Stimulated activated CD4-positive, alpha-beta T cell treated with anti-CD3 and anti-CD28 coated beads, Interleukin-1b, Interleukin-23, amount 100 ng/mL, for 1 hour (primary cell): ENCODE data around the gene PLPP4.

Experiments used
- DNase-seq, 2 donors: peaks; one replicate each; pipeline ENCODE4 v3.0.0-alpha.2; 2020; ENCODE audit warnings: low read depth in 2 of 2

Gene PLPP4

DNA sequence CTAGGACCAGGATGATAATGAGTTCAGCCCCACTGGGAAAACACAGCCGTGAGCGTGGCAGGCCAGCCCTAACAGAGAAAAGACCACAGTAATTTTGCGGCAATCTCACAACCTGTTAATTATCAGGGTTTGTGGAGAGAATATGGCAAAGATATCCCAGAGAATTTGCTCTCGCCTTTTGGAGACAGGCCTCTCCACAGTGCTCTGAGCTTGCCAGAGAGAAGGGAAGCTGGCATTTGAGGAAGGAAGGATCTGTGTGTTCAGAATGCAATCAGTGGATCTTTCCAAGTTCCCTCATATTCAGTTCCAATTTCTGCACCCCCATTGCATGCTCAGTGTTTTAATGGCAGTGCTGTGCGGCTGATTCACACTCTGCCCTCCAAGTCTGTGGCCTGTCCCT is 60.2 kb downstream of the PLPP4 start:
- no peak for DNase-seq

DNA sequence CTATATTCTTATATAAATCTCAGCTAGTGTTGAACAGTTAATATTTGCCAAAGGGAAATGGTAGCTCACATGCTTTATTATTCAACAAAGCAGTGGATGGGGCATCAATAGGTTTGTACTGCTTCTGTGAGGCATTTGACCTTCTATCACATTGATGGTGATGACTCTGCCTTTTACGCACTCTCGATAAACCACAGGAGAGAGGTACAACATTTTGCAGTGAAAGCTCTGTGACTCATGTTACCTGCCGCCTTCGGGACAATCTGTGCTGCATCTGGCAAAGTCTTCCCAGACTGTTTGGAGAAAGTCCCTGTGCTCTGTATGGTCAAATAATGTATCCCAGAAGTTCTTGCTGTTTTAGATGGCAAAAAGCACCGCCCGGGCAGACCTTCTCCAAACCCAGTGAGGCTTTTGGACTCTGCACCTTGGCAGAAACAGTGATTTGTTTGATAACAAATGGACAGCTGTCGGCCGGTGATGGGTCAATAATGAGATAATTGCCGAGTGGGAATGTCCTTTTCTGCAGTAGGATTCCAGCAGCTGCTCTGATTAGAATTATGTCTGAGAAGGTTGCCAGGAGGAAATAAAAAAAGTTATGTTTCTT is 61.0 kb downstream of the PLPP4 start:
- DNase-seq = no peak

DNA sequence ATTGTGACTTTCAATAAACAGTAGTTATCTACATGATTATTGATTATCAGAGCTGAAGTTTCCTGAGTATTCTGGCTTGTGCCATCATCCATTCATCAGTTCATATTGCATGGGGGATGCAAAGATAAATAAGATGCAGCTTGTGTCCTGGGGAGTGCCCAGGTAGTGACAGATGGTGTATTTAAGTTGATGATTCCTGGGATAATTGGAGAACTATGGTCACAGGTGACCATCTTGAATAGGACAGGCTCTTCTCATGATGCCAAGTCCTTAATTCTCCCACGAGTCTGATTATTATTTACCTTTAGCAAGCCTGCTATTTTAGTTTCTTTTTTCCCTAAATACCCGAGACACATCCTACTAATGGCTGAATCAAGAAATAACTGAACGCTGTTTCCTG is 64.9 kb downstream of the PLPP4 start:
- DNase-seq = no peak

DNA sequence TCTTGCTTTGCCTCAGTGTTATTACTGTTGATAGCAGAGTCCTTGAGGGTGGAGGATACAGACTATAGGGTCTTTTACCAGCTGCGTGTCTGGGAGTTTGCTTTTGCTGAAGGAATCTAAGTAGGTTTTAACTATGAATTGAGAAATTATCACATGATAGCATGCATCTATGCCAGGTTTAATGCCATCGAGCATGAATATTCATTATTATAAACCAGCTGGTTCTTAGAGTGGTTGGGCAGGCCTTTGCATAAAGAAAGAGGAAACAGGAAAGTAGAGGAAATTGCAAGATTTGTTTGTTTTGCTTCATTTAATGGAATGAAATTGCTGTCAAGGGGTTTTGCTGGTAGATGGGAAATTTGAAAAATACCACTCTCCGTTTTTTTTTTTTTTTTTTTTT is 70.7 kb downstream of the PLPP4 start:
- no peak for DNase-seq

DNA sequence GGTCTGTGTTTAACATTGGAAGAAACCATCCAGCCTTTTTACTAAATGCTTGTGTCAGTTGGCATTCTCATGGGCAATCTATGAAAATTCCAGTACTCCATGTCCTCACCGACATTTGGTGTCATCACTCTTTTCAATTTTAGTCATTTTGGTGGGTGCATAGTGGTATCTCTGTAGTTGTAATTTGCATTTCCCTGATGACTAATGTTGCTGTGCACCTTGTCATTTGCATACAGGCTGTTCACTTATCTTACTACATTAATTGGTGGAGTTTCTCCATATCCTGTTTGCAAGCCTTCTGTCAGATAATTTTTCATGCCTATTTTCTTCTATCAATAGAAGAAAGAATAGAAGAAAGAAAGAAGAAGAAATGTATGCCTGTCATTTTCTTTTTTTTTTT is 73.7 kb downstream of the PLPP4 start:
- no peak for DNase-seq

DNA sequence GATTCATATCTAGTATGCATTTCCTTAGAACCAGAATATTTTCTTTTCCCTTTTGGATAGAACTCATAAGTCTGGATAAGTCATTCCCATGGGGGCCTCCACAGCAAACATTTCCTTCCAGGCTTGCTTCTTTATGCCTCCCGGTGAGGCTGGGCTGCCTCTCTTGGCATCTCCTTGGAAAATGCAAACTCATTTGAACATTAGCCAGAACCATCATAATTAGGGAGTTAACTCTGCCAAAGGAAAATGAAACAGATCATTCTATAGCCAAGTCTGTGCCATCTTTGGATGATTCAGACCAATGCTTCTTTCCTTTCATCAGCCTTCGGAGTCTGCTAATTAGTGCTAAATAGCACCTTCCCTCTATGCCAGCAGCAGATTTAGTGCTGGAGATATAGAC is 81.1 kb downstream of the PLPP4 start:
- DNase-seq = no peak

DNA sequence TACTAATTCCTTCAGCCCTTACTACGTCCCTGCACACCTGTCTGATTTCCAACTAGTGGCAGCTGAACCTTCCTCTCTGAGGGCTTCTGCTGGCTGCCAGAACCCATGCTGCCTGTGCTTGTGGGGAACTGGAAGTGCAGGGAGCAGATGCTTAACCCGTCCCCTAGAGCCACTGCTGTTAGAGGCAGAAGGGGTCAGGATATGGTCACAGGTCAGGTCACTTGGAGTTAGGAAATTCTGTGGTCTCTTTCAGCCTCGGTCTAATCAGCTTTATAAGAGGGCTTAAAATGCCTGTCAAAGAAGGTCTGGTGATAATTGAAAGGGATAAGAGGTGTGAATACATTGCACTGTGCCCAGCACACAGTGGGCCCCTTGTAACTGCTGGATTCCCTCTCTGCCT is 82.0 kb downstream of the PLPP4 start:
- DNase-seq = no peak

DNA sequence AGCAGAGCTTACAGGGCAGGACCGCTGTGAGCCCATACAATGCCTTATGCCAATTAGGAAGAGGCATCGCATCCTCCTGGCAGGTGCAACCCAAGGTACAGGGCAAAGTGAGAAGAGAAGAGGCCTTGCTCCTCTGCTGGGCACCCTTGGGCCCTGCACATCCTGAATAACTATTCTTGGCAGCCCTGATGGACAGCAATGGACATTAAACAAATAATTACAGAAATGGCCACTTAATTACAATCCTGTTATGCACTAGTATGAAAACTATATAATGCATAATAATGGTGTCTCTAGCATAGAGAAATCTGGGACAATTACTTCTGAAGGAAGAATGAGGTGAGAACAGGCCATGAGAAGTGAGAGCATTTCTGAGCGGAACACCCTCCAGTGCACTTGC is 83.5 kb downstream of the PLPP4 start:
- DNase-seq = no peak

DNA sequence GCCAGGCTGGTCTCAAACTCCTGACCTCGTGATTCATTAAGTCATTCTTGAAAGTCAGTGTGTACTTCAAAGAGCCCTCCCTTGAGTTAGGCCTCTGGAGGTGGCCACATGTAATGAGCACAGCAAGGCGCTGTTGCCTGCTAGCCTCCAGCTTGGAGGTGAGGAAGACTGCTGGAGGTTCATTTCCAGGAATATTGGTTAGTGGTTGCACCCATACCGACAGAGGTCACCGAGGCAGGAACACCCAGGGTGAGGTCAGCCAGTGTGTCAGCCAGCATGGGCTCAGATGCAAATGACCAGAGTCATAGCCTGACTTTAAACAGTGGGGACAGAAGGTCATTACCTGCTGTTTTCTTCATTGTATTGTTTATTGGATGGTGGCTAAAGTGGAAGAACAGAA is 85.0 kb downstream of the PLPP4 start:
- no peak for DNase-seq

DNA sequence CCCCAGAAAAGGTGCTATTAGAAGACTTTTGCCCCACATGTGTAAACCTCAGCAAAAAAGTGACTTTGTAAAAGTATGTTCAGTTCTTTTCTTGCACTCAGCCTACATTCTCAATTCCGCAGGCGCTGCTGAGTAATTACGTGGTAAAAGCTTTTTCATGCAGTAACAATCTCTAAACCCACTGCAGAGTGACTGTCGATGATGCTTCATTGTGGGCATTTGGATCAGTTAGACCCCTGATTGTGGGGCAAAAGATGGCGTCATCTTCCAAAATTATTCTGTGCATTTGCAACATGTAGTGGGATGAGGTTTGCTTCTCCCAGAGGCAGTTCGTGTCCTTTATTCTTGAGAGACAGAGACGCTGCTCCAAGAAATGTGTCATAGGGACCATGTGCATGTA is 85.6 kb downstream of the PLPP4 start:
- no peak for DNase-seq

DNA sequence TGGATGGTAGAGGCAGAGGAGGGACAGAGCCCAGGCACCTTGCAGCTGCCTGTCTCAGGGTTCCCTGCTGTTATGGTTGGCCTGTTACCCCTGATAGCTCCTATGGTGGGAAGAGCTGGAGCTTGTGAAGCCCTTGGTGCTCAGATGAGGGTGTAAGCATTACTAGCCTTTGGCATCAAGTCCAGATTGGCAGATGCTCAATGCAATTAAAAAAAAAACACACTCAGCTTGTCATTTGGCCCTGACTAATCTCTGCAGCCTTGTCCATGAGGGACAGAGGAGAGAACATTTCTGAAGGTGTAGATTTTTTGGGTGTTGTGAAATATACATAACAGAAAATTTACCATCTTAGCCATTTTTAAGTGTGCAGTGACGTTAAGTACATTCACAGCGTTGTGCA is 86.3 kb downstream of the PLPP4 start:
- DNase-seq = no peak

DNA sequence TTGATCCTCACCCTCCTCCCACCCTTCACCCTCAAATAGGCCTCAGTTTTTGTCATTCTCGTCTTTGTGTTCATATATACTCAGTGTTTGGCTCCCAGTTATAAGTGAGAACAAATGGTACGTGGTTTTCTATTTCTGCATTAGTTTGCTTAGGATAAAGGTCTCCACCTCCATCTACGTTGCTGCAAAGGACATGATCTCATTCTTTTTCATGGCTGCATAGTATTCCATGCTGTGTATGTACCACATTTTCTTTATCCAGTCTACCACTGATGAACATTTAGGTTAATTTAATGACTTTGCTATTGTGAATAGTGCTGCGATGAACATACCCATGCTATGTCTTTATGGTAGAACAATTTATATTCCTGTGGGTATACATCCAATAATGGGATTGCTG is 91.2 kb downstream of the PLPP4 start:
- no peak for DNase-seq

DNA sequence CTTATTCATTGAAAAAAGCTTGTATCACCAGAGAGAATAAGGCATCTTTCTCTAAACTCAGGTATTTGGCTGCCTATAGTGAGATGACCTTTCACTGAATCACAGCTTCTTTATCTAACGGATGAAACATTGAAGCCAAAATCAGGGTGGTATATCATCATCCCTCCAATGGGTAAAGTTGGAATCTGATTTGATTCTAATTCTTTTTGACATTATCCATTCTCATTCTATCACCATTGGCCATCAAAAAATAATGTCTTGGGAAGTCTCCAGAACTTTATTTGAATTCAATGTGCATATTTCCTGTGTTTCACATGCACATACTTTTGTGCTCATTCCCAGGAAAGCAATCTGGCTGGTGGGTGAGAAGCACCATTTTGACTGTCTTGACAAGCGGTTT is 95.2 kb downstream of the PLPP4 start:
- DNase-seq = no peak

DNA sequence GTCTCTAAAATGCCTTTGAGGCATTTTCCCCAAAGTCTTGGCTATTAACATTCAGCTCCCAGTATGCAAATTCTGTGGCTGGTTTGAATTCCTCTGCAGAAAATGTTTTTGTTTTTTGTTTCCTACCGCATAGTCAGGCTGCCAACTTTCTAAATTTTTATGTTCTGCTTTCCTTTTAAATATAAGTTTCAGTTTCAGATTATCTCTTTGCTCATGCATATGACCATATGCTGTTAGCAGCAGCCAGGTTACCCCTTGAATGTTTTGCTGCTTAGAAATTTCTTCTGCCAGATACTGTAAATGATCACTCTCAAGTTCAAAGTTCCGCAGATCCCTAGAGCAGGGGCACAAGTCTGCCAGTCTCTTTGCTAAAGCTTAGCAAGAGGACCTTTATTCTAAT is 96.9 kb downstream of the PLPP4 start:
- no peak for DNase-seq

DNA sequence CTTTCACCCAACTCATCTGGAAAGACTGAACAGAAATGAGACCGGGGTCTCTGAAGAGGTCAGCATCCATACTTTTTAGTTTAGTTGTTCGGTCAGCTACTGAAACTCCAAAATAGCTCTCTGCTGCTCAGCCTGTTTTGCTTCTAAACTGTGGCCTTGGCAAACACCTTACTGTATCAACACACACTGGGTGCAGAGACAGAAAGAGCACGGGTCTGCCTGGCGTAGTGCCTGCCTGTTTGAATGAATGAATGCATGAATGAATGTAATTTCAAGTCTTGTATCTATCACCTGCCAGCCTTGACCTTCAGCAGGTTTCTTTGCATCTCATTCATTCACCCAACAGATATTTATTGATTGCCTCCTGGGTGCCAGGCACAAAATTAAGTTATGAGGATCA is 98.4 kb downstream of the PLPP4 start:
- DNase-seq = no peak

DNA sequence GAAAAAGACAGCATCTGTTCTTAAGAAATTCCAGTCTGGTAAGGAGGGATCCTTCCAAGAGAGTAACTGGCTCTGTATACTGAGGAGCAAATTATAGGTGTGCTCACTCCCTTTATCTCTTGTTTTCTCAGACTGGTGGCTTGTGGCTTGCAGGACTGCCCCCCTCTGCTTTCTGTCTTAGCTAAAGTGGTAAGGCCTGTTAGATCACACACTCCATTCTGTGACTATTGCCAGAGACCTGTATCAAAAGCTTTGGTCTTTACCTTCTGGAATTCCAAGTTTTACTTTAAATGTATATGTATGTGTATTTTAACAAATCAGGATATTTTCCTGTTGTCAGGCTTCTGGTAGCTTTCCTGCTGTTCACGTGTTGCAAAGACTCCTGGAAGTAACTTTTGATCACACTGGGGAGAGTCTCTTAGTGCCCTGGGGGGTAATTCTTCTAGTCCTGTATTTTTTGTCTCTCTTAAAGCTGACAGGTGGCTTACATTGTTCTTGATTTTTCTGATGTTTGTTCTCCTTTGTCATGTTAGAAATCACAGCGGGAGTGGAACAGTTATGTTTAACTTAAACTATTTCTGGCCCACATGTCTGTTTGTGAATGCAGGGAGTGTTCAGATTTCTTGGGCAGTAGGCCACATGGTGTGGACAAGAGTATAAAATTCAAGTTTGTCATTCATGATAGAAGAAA is 99.0 kb downstream of the PLPP4 start:
- no peak for DNase-seq

DNA sequence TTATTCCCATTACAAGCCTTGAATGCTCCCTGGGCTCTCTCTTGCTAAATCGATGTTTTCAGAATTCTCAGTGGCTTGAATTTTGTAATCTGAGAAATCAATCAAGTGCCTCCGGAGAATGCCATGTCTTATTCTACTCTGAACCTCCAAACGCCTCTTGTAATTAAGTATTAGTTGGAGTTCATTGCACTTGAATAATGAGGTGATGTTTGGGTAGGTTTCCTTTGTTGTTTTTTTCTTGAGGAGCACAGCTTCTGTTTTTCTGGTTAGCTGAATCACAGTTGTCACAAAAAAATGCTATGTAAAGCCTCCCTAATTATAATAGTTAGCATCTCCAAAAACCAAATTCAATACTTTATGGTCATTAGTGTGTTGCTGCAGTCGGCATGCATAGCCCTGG is 100.3 kb downstream of the PLPP4 start:
- DNase-seq = no peak

DNA sequence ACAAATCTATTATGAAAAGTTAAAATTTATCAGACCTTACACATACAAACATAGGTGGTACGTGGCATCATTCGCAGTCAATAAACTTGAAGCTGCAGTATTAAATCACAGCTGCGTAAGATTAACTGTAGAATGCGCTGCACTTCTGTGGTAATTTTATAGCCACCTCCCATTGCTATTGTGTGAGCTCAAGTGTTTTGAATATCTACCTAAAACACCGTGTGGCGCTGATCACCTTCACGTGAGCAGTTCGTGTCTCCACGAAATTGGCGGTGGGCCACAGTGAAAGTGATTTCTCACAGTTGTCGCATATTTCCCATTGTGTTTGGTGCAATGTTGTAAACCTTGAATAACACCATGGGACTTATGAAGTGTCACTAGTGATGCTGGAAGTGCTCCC is 102.8 kb downstream of the PLPP4 start:
- no peak for DNase-seq

DNA sequence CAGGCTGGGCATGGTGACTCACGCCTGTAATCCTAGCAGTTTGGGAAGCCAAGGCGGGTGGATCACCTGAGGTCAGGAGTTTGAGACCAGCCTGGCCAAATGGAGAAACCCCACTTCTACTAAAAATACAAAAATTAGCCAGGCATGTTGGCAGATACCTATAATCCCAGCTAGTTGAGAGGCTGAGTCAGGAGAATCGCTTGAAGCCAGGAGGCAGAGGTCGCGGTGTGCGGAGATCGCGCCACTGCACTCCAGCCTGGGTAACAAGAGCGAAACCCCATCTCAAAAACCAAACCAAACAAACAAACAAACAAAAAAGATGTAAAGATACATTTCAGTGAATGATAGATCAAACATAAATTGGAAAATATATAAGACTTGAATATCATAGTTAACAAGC is 105.9 kb downstream of the PLPP4 start:
- DNase-seq = no peak

DNA sequence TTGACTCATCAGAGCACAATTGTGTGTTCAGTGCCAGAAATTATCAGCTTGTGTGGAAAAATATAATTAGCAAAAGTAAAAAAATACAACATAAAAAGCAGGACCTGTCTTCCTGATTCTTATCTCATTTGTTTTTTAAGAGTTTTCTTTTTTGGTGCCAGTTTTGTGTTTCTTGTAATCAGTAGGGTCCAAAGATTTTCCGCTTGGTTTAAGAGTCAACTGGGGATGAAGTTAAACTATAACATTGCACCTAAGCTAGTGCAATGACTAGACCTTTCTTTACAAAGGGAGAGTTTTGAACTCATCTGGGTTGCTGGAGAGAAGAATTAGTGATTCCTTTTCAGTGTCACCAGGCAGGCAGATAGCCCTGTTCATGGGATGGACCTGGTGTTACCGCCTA is 113.4 kb downstream of the PLPP4 start:
- DNase-seq = no peak

DNA sequence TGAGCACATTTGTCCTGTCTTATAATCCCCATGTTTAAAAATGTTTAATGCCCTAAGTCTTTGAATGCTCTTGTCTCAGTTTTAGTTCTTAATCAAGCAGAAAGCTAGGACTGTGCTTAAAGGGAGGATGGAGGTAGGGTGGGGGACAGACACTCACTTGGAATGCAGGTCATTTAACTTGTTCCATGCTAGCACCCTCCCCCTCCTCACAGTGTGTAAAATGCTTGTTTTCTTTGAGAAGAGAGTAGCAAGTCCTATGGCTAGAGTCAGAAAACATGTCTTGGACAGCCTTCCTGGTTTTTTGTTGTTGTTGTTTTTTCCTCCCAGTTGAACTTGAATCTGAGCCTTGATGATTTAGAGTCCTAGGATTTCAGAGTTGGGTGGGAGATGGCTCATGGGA is 114.2 kb downstream of the PLPP4 start:
- DNase-seq = no peak

DNA sequence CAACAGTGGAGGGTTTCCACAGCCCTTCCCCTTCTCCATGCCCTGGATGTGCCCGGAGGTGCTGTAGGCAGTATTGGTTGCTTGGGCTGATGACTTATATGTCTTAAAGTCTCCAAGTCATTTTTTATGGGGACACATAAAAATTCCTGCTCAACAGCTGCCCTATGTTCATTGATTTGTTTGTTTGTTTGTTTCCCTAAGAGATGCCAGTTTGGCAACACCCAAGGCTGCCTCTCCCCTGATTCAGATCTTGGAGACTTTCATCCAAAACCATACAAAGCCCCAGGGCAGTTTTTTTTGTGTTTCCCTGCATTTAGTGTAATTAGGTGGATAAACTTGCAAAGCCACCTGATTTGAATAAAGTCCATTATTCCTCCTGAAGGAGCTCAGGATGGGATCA is 115.3 kb downstream of the PLPP4 start:
- no peak for DNase-seq

DNA sequence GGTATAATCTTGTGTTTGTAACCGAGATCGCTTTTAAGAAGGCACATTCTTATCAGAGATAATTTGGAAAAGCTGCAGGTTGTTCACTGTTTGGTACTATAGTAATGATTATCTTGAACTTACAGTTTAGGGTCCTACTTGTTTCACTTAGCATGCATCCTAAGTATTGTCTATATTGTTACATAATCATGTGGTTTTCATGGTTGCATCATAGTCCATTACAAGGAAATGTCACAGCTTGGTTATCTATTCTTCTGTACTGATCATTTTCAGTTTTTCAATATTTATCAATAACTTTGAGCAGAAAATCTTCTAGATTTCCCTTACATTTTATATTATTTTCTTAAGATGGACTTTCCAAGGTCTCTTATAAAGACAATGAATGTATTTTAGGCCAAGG is 116.3 kb downstream of the PLPP4 start:
- DNase-seq = no peak

DNA sequence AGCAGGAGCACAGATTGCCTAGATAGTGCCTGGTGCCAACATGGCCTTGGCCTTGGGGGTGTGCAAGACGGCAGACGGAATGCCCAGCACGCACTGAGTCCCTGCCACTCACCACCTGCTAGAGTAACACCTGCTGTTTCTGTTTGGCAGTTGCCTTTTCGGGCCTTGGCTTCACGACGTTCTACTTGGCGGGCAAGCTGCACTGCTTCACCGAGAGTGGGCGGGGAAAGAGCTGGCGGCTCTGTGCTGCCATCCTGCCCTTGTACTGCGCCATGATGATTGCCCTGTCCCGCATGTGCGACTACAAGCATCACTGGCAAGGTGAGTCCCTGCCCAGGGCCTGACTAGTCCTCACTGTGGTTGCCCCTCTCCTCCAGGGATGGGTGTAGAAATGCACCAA is 118.0 kb downstream of the PLPP4 start:
- no peak for DNase-seq
